IMR-90 (cell line): Measurements from ENCODE around the gene BDKRB1. TPM values are rescaled to one million over a fixed set of nuclear protein-coding genes. Genes with fewer than 3 reads are reported as not detected.

Experiments
- ATAC-seq: fragments of 200-7000 bp; cut with Tn5 transposase; 2 replicates; pipeline ENCODE4 v1.9.1; 2020; ENCODE audit warnings: low read depth, mild to moderate bottlenecking, moderate library complexity
- BruUV-seq: library from RNA; stranded (reverse); fragments of 400-500 nt; replicated peaks from 2 replicates; lab custom pipeline; 2021; lab: Mats Ljungman, UMichigan
- CTCF ChIA-PET: fragments of 300-600 bp; formaldehyde crosslinking; extraction: SDS; loops from one replicate; lab custom pipeline; 2021; ENCODE audit warnings: antibody characterized with exemption; lab: Yijun Ruan, JAX
- POLR2A ChIA-PET: fragments of 300-600 bp; sonication (Branson Sonifier 250); formaldehyde crosslinking; loops from one replicate; lab custom pipeline; 2022; ENCODE audit warnings: antibody characterized with exemption; ENCODE audit not compliant: unreplicated experiment; lab: Charles Lee
- DNase-seq: peaks from one replicate; pipeline ENCODE4 v3.0.0; 2013
- H2AFZ ChIP-seq: replicated peaks from 2 replicates; pipeline ENCODE3; 2013; ENCODE audit warnings: low read length, mild to moderate bottlenecking; ENCODE audit not compliant: poor library complexity
- H2AK5ac ChIP-seq: 2 replicates; pipeline ENCODE4 v1.6.1; 2013; ENCODE audit warnings: low read depth, low read length, inconsistent platforms
- H2AK9ac ChIP-seq: replicated peaks from 2 replicates; pipeline ENCODE3; 2013; ENCODE audit warnings: mild to moderate bottlenecking, low read depth, low read length, moderate library complexity; ENCODE audit not compliant: poor library complexity
- H2BK120ac ChIP-seq: 2 replicates; pipeline ENCODE4 v1.6.1; 2013; ENCODE audit warnings: low read depth, low read length, inconsistent platforms
- H2BK15ac ChIP-seq: 3 replicates; pipeline ENCODE4 v1.6.1; 2013; ENCODE audit warnings: low read depth, low read length, inconsistent platforms
- H2BK20ac ChIP-seq: 2 replicates; pipeline ENCODE4 v1.6.1; 2013; ENCODE audit warnings: low read depth, mild to moderate bottlenecking, inconsistent platforms, low read length, moderate library complexity
- H2BK5ac ChIP-seq: 2 replicates; pipeline ENCODE4 v1.6.1; 2013; ENCODE audit warnings: mild to moderate bottlenecking, low read depth, low read length, inconsistent platforms; ENCODE audit not compliant: poor library complexity, severe bottlenecking
- H3K14ac ChIP-seq: replicated peaks from 2 replicates; pipeline ENCODE4 v1.6.1; 2013; ENCODE audit warnings: low read depth, low read length, inconsistent platforms
- H3K18ac ChIP-seq: 2 replicates; pipeline ENCODE4 v1.6.1; 2013; ENCODE audit warnings: low read depth, low read length, control low read depth
- H3K23ac ChIP-seq: 2 replicates; pipeline ENCODE4 v1.6.1; 2013; ENCODE audit warnings: low read depth, low read length, inconsistent platforms
- H3K27ac ChIP-seq: 2 replicates; pipeline ENCODE4 v1.5.1; 2013; ENCODE audit warnings: mild to moderate bottlenecking, control low read depth, low read length; ENCODE audit not compliant: insufficient read depth
- H3K27me3 ChIP-seq: 2 replicates; pipeline ENCODE4 v1.6.1; 2013; ENCODE audit warnings: low read length; ENCODE audit not compliant: control insufficient read depth, insufficient read depth
- H3K36me3 ChIP-seq: 2 replicates; pipeline ENCODE4 v1.6.1; 2013; ENCODE audit warnings: low read length, mixed read lengths; ENCODE audit not compliant: control insufficient read depth, insufficient read depth
- H3K4ac ChIP-seq: 2 replicates; pipeline ENCODE4 v1.6.1; 2013; ENCODE audit warnings: low read depth, low read length, inconsistent platforms
- H3K4me1 ChIP-seq: 2 replicates; pipeline ENCODE4 v1.6.1; 2013; ENCODE audit warnings: low read length, mixed read lengths; ENCODE audit not compliant: control insufficient read depth, insufficient read depth
- H3K4me2 ChIP-seq: 2 replicates; pipeline ENCODE4 v1.6.1; 2013; ENCODE audit warnings: low read depth, mild to moderate bottlenecking, control low read depth, low read length, moderate library complexity
- H3K4me3 ChIP-seq: 2 replicates; pipeline ENCODE4 v1.5.1; 2013; ENCODE audit warnings: low read depth, mild to moderate bottlenecking, control low read depth, low read length, moderate library complexity; ENCODE audit not compliant: insufficient read depth
- H3K56ac ChIP-seq: 2 replicates; pipeline ENCODE4 v1.6.1; 2013; ENCODE audit warnings: low read length, inconsistent platforms; ENCODE audit not compliant: insufficient read depth; ENCODE audit errors: extremely low read depth
- H3K79me1 ChIP-seq, 2 experiments: 2 replicates each; pipeline ENCODE4 v1.6.1; 2013; ENCODE audit warnings: low read length in 2 of 2, inconsistent platforms in 1 of 2, low read depth in 1 of 2
- H3K9ac ChIP-seq: 2 replicates; pipeline ENCODE4 v1.6.1; 2013; ENCODE audit warnings: low read depth, low read length, control low read depth
- H3K9me1 ChIP-seq: 2 replicates; pipeline ENCODE4 v1.6.1; 2013; ENCODE audit warnings: low read length, inconsistent platforms; ENCODE audit not compliant: insufficient read depth
- H3K9me3 ChIP-seq: 2 replicates; pipeline ENCODE4 v1.6.1; 2013; ENCODE audit warnings: low read length; ENCODE audit not compliant: control insufficient read depth, insufficient read depth
- H4K20me1 ChIP-seq: 2 replicates; pipeline ENCODE4 v1.6.1; 2013; ENCODE audit warnings: low read length, inconsistent platforms; ENCODE audit not compliant: insufficient read depth
- H4K5ac ChIP-seq: 2 replicates; pipeline ENCODE4 v1.6.1; 2013; ENCODE audit warnings: mild to moderate bottlenecking, low read depth, low read length, control low read depth
- H4K8ac ChIP-seq, 2 experiments: 2 replicates each; pipeline ENCODE4 v1.6.1; 2013; ENCODE audit warnings: low read depth in 2 of 2, low read length in 2 of 2, control low read depth in 1 of 2, inconsistent platforms in 1 of 2
- H4K91ac ChIP-seq: 2 replicates; pipeline ENCODE4 v1.6.1; 2013; ENCODE audit warnings: low read depth, low read length, inconsistent platforms; ENCODE audit not compliant: insufficient read depth
- CHD1 ChIP-seq: IDR thresholded peaks from 2 replicates; pipeline ENCODE4 v1.6.1; 2012; ENCODE audit warnings: low read depth, low read length, improper control_type of control experiment
- FOS ChIP-seq: fragments of 150-350 bp; IDR thresholded peaks from 2 replicates; pipeline ENCODE4 v1.6.1; 2016; ENCODE audit warnings: low read depth, low read length
- MAFK ChIP-seq: IDR thresholded peaks from 2 replicates; pipeline ENCODE4 v1.6.1; 2012; ENCODE audit warnings: low read depth, low read length, improper control_type of control experiment
- NFE2L2 ChIP-seq: fragments of 150-350 bp; IDR thresholded peaks from 2 replicates; pipeline ENCODE4 v1.6.1; 2016; ENCODE audit warnings: low read depth, mild to moderate bottlenecking, low read length
- RAD21 ChIP-seq: IDR thresholded peaks from 2 replicates; pipeline ENCODE4 v1.6.1; 2012; ENCODE audit warnings: low read length, improper control_type of control experiment
- USF2 ChIP-seq: fragments of 150-350 bp; IDR thresholded peaks from 2 replicates; pipeline ENCODE4 v1.6.1; 2017; ENCODE audit warnings: mild to moderate bottlenecking, antibody characterized with exemption, low read length, low read depth
- dilution Hi-C: fragments of 300-500 bp; cut with HindIII; formaldehyde crosslinking; loops from one replicate; pipeline ENCODE4 v1.14.3; 2018; ENCODE audit warnings: low sequenced_read_pairs; ENCODE audit not compliant: unreplicated experiment
- in situ Hi-C: fragments of 300-500 bp; cut with MboI; formaldehyde crosslinking; loops from 3 replicates; pipeline ENCODE4 v1.14.3; 2019; ENCODE audit warnings: low sequenced_read_pairs, inconsistent platforms, mixed read lengths
- intact Hi-C: fragments of 100-400 bp; cut with micrococcal nuclease; formaldehyde crosslinking; loops from 2 replicates; pipeline ENCODE4 v1.10.0; 2022
- polyA plus RNA-seq, 3 experiments: library from polyadenylated mRNA; depleted of rRNA; stranded (reverse); fragments of >200 nt; gene quantifications; 2 replicates each; pipeline ENCODE4 v1.2.3, GENCODE V29; 2012; ENCODE audit warnings: low replicate concordance in 1 of 3
- total RNA-seq: library from RNA; depleted of rRNA; stranded (reverse); fragments of >200 nt; gene quantifications from 2 replicates; pipeline ENCODE4 v1.2.3, GENCODE V29; 2012

The BDKRB1 gene
- total and polyA plus RNA-seq, 2 of the 4 experiments (the other 2 are of a cell fraction), result 56.5 to 130 TPM

GRCh38 chr14:96257056-96257455 is 1.0 kb downstream of the BDKRB1 start (continued):
- TF ChIP-seq USF2 (no peak), NFE2L2 (no peak), CHD1 (no peak)

- in situ Hi-C loops, result loop anchor here (25.0 kb wide), 1 partner anchor 721 kb away; the partner anchor contains the start of gene GLRX5
- Histone ChIP-seq H3K9me3 (peaks cover 5% of the 10 kb centered on the region), H3K4ac (peak overlapping the region; percentile 99), H3K36me3 (peaks cover 28% of the 10 kb centered on the region), H3K4me3 (peak overlapping the region; percentile 59), H2AK9ac (no peak overlapping the region), H2BK15ac (no peak overlapping the region; the same call in 2 of the 3 replicates), H4K91ac (peak overlapping the region; percentile 81), H3K14ac (peak overlapping the region; percentile 88), H3K27ac (peak overlapping the region; percentile 92), H4K5ac (peak overlapping the region; percentile 90; the same call in 1 of the 2 replicates), H3K4me2 (peak overlapping the region; percentile 77), H2AFZ (no peak overlapping the region), H3K23ac (peak overlapping the region; percentile 70; the same call in 1 of the 2 replicates), H3K18ac (peak overlapping the region; percentile 94), H2AK5ac (peak overlapping the region; percentile 92), H3K56ac (no peak overlapping the region; the same call in 1 of the 2 replicates), H4K8ac (peak overlapping the region; percentile 91 to 99; a peak in 3 of 4 replicates), H2BK5ac (peak overlapping the region; percentile 98), H4K20me1 (peaks cover 22% of the 10 kb centered on the region; the same call in 1 of the 2 replicates), H2BK20ac (peak overlapping the region; percentile 65; the same call in 1 of the 2 replicates), H3K9me1 (peaks cover 20% of the 10 kb centered on the region), H3K79me1 (peaks cover 23 to 56% of the 10 kb centered on the region in 2 experiments; a peak in 3 of 4 replicates), H3K27me3 (no peaks in the 10 kb centered on the region), H3K4me1 (peaks cover 36% of the 10 kb centered on the region), H2BK120ac (peak overlapping the region; percentile 100), H3K9ac (peak overlapping the region; percentile 68)
- no TSS peak for BruUV-seq
- dilution Hi-C loops, result no loop called here
- no peak for TF ChIP-seq RAD21
- no peak for TF ChIP-seq MAFK
- TF ChIP-seq FOS, result no peak
- POLR2A ChIA-PET, result interaction anchor here (0.5 to 2.1 kb wide), 5 partner anchors 53 to 152 kb away, joined by 3 to 11 read pairs (median 4); no protein-coding TSS in a partner anchor
- DNase-seq (no peak), ATAC-seq (no peak)
- intact Hi-C loops, result loop anchor here (5.0 kb wide), 1 partner anchor 156 kb away; no protein-coding TSS in a partner anchor
- CTCF ChIA-PET, result interaction anchor here (2.5 kb wide), 1 partner anchor 17 kb away, joined by 13 read pairs; no protein-coding TSS in a partner anchor
These were observed 1.9 kb downstream of the BDKRB1 start for GRCh38 chr14:96257900-96258299.
